Spleen (tissue), 7 donors: ENCODE data around the gene PXYLP1.

ENCODE experiments used
- CTCF ChIP-seq, 11 experiments: fragments of 200-600 bp in 7 of 11; fragments of 450-650 bp in 4 of 11; sonication (generic) in 4 of 11; IDR thresholded peaks in 8 of 11; conservative IDR thresholded peaks in 3 of 11; 1 replicate in 7 of 11; 2 replicates in 4 of 11; pipeline versions ENCODE4 v1.4.0 to v1.8.0; 2016 to 2021; ENCODE audit warnings: antibody characterized with exemption in 11 of 11, inconsistent platforms in 4 of 11, mild to moderate bottlenecking in 1 of 11
- POLR2A ChIP-seq, 3 donors: fragments of 450-650 bp; IDR thresholded peaks; one replicate each; pipeline ENCODE4 v1.5.1; 2017; ENCODE audit warnings: antibody characterized with exemption in 3 of 3, mild to moderate bottlenecking in 1 of 3
- POLR2AphosphoS5 ChIP-seq, 3 donors: sonication (generic); formaldehyde crosslinking; IDR thresholded peaks; one replicate each; pipeline ENCODE4 v1.5.1; 2017; ENCODE audit warnings: antibody characterized with exemption in 3 of 3
- donor health status: DM: no; HTN: no; CAD: no; lungs with moderate emphysema.
- donor health status: DM: no; HTN: no; CAD: no.
- donor health status: DM: no; HTN: no; CAD: no.

- no peak for TF ChIP-seq CTCF (IDR thresholded peaks at IDR 0.05 in 8 of 11, conservative IDR thresholded peaks at IDR 0.05 in 3 of 11)
- TF ChIP-seq POLR2A (IDR thresholded peaks at IDR 0.05), result no peak
- no peak for TF ChIP-seq POLR2AphosphoS5 (IDR thresholded peaks at IDR 0.05)
These were observed 81.6 kb downstream of the PXYLP1 start for GRCh38 chr3:141313093-141313683.
